GM21717 (cell line): ENCODE measurements around the gene CPLX1.
"Not testable (repeated sequence)": the region's sequence is repeated elsewhere in the genome, so short reads cannot be mapped to it uniquely, and the experiment has no call there.

ENCODE experiments used
- ATAC-seq: cut with Tn5 transposase; IDR thresholded peaks from one replicate; pipeline ENCODE4 v1.9.1; 2021; ENCODE audit warnings: mild to moderate bottlenecking, moderate library complexity; ENCODE audit not compliant: unreplicated experiment

Gene CPLX1

GRCh38 chr4:780716-781492 is 45.0 kb downstream of the CPLX1 start:
- peak; percentile 1 for ATAC-seq

- ATAC-seq: not testable (repeated sequence)
These were observed 45.7 kb downstream of the CPLX1 start for GRCh38 chr4:780255-780654.

DNA sequence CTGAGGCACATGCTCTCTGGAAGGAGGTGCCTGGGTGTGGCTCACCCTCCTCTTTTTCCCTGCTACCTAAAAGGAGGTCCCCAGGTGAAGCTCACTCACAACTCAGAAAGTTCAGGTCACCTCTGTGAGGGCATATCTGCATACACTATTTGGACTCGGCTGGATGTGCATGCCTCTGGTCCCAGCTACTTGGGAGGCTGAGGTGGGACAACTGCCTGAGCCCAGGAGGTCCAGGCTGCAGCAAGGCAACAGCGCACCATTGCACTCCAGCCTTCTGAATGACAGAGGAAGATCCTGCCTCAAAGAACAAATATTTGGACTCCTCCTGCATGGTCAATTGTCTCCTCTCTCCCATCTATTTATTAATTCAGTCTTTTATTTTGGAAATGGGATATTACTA is 46.4 kb downstream of the CPLX1 start:
- ATAC-seq: no peak

DNA sequence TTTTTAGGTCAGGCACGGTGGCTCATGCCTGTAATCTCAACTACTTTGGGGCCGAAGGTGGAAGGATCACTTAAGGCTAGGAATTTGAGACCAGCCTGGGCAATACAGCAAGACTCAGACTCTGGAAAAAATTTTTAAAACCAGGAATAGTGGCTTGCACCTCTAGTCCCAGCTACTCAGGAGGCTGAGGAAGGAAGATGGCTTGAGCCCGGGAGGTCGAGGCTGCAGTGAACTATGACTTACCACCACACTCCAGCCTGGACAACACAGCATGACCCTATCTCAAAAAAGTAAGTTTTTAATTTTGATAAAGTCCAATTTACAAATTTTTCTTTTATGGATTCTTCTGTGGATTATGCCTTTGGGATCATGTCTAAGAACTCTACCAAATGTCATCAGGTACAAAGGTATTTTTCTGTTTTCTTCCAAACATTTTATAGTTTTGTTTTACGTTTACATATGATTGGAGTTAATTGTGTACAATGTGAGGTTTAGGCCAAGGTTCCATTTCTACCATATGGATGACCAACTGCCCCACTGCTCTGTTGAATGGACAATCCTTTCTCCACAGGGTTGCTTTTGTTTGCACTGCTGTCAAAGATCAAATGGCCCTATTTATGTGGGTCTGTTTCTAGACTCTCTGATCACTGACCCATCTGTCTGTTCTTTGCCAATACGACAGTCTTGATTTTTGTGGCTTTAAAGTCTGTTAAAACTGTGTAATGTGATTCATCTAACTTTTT is 48.2 kb downstream of the CPLX1 start:
- ATAC-seq: no peak

GRCh38 chr4:776743-777441 is 49.0 kb downstream of the CPLX1 start:
- no peak for ATAC-seq

DNA sequence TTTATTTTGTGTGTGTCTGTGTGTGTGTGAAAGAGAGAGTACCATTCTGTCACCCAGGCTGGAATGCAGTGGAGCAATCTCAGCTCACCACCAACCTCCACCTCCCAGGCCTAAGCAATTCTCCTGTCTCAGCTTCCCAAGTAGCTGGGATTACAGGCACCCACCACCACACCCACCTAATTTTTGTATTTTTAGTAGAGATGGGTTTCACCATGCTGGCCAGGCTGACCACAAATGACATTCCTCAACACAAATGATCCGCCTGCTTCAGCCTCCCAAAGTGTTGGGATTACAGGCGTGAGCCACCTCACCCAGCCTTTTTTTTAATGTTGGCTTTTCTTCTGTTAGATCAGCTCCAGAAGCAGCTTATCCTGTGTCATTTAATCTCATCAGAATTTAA is 50.4 kb downstream of the CPLX1 start:
- ATAC-seq: not testable (repeated sequence)

- not testable (repeated sequence) for ATAC-seq
These were observed 51.4 kb downstream of the CPLX1 start for GRCh38 chr4:774419-775092.

- no peak for ATAC-seq
These were observed 52.7 kb downstream of the CPLX1 start for GRCh38 chr4:773214-773613.

GRCh38 chr4:772776-773175 is 53.2 kb downstream of the CPLX1 start:
- no peak for ATAC-seq

- no peak for ATAC-seq
These were observed 53.8 kb downstream of the CPLX1 start for GRCh38 chr4:772118-772517.

- ATAC-seq: no peak
These were observed 54.5 kb downstream of the CPLX1 start for GRCh38 chr4:771464-771863.

DNA sequence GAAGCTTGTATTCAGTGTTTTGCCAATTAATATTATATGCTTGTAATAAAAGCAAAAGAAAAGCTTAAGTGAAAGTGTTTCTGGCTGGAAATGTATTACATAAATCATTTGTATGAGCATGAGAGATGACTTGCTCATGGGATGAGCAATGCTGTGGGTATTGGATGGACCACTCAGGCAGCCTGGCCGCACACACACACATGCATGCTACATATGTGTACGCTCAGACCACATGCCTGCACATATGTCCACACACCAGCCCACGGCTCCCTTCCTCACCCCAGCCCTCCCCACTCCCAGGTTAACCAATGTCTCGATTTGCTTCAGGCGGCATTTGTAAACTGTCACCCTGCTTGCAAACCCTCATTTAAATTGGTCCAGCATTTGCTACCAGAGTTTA is 55.9 kb downstream of the CPLX1 start:
- no peak for ATAC-seq

GRCh38 chr4:769511-769910 is 56.4 kb downstream of the CPLX1 start:
- no peak for ATAC-seq

DNA sequence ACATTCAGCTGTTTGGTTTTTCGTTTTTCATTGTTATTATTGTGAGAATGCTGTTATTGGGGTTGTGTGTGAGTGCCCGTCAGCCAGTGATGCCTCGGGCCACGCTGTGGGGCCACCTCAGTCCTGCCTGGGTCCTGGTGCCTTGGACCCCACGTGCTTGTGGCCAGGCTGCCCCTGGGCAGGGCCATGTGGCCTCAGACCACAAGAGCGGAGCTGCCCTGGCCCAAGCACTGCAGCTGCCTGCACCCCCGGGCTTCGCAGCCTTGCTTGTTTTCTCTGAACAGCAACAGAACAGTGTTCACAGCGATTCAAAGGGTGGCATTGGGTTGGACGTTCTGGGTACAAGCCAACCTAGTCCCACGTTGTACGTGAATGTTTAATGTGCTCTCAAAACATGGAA is 56.9 kb downstream of the CPLX1 start:
- no peak for ATAC-seq

GRCh38 chr4:768076-768475 is 57.9 kb downstream of the CPLX1 start:
- ATAC-seq: no peak

- no peak for ATAC-seq
These were observed 59.2 kb downstream of the CPLX1 start for GRCh38 chr4:766559-767283.

- ATAC-seq: no peak
These were observed 59.8 kb downstream of the CPLX1 start for GRCh38 chr4:766152-766515.

DNA sequence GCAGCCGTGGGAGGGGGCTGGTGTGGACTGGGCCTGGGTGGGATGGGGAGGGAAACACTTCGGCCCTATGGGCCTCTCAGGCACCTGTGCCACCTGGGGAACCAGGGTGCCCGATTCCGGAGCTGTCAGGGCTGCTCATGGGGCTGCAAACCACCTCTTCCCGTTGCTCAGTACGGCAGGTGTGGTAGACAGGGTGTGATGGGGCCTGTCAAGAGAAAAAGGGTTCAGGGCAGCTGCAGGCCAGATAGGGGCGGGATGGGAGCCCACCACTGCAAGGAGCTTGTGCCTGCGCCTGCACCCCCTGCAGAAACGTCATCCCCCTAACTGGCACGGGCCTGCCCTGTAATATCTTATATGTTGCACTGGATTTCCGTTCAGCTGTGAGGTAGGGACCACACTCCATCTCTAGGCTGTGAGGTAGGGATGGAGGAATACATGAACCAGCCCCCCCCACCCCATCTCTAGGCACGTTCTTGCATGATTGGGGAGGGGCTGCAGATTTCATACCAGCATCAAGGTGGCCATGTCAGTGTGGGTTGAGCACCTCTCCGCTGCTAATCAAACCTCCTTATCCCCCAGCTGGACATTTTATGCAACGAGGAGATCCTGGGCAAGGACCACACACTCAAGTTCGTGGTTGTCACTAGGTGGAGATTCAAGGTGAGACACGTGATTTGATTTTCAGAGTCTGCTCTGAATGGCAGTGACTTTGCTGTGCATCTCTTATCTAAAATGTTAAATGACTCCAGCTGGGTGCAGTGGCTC is 61.3 kb downstream of the CPLX1 start:
- no peak for ATAC-seq

DNA sequence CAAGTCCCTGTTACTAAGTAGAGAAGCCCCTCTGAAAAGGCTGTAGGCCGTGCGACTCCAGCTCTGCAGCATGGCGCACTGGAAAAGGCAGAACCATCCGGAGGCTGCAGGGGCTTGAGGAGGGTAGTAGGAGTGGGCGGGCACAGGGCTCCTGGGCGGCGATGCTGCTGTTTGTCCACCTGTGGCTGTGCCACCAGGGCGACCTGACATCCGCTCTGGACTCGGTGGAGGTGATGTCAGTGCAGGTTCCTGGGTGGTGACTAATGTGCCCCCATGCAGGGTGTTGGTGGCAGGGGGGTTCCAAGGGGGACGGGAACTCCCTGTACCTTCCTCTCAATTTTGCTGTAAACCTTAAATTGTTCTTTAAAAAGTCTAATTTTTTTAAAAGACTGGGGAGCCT is 62.0 kb downstream of the CPLX1 start:
- ATAC-seq: no peak
